Suprapubic skin (tissue), 4 donors: ENCODE measurements around the gene RRP9. TPM values are rescaled to one million over a fixed set of nuclear protein-coding genes. Genes with fewer than 3 reads are reported as not detected.

ENCODE experiments used
- DNase-seq, 2 donors: peaks; one replicate each; pipeline ENCODE4 v3.0.0-alpha.2; 2019; ENCODE audit warnings: low spot score in 2 of 2
- H3K27ac ChIP-seq: fragments of 200-600 bp; sonication (generic); one replicate; pipeline ENCODE4 v1.5.1; 2019
- H3K27me3 ChIP-seq: fragments of 200-600 bp; sonication (generic); one replicate; pipeline ENCODE4 v1.5.1; 2019
- H3K36me3 ChIP-seq: fragments of 200-600 bp; sonication (generic); one replicate; pipeline ENCODE4 v1.5.1; 2019
- H3K4me1 ChIP-seq: fragments of 200-600 bp; sonication (generic); one replicate; pipeline ENCODE4 v1.5.1; 2019
- H3K4me3 ChIP-seq: fragments of 200-600 bp; sonication (generic); one replicate; pipeline ENCODE4 v1.5.1; 2019; ENCODE audit warnings: mild to moderate bottlenecking
- H3K9me3 ChIP-seq: fragments of 200-600 bp; sonication (generic); one replicate; pipeline ENCODE4 v1.5.1; 2019
- EP300 ChIP-seq: sonication (generic); formaldehyde crosslinking; IDR thresholded peaks from one replicate; pipeline ENCODE4 v1.6.1; 2017; ENCODE audit warnings: antibody characterized with exemption
- POLR2A ChIP-seq, 2 donors: fragments of 450-650 bp; IDR thresholded peaks; one replicate each; pipeline ENCODE4 v1.6.1; 2017; ENCODE audit warnings: antibody characterized with exemption in 2 of 2, mild to moderate bottlenecking in 2 of 2, moderate library complexity in 2 of 2
- POLR2AphosphoS5 ChIP-seq, 3 donors: sonication (generic); formaldehyde crosslinking; IDR thresholded peaks; one replicate each; pipeline ENCODE4 v1.6.1; 2017; ENCODE audit warnings: antibody characterized with exemption in 3 of 3
- WGBS: methylation state at CpG from one replicate; pipeline ENCODE4 v1.1.5; 2018; 5-methylcytosine and 5-hydroxymethylcytosine counted together
- total RNA-seq, 4 donors: library from RNA; depleted of rRNA; stranded (reverse); fragments of >200 nt; gene quantifications; one replicate each; pipeline ENCODE4 v1.1.0, GENCODE V29; 2016
- TF ChIP-seq, protein P1 (sequence below), 2 donors: fragments of 200-600 bp in 1 of 2; fragments of 450-650 bp in 1 of 2; sonication (generic) in 1 of 2; IDR thresholded peaks; one replicate each; pipeline ENCODE4 v1.5.1; 2016 to 2019; ENCODE audit warnings: antibody characterized with exemption in 2 of 2, mild to moderate bottlenecking in 1 of 2, moderate library complexity in 1 of 2

RRP9 gene
- total RNA-seq, 4 donors from 2014 or later, result 13.4 to 16.7 (median 14.8) TPM

GRCh38 chr3:51949121-51949520 lies 7.4 kb upstream of the RRP9 start:
- Histone ChIP-seq H3K4me1 (no peaks in the 10 kb centered on the region), H3K4me3 (no peak overlapping the region), H3K9me3 (no peaks in the 10 kb centered on the region), H3K27ac (no peak overlapping the region), H3K27me3 (no peaks in the 10 kb centered on the region), H3K36me3 (peaks cover 9% of the 10 kb centered on the region)
- no peak for DNase-seq
- WGBS, result 82% methylated on average over 5 of the region's 5 CpGs
- TF ChIP-seq POLR2A (IDR thresholded peaks at IDR 0.05), result no peak
- no peak for TF ChIP-seq POLR2AphosphoS5 (IDR thresholded peaks at IDR 0.05)
- TF ChIP-seq, protein P1, sequence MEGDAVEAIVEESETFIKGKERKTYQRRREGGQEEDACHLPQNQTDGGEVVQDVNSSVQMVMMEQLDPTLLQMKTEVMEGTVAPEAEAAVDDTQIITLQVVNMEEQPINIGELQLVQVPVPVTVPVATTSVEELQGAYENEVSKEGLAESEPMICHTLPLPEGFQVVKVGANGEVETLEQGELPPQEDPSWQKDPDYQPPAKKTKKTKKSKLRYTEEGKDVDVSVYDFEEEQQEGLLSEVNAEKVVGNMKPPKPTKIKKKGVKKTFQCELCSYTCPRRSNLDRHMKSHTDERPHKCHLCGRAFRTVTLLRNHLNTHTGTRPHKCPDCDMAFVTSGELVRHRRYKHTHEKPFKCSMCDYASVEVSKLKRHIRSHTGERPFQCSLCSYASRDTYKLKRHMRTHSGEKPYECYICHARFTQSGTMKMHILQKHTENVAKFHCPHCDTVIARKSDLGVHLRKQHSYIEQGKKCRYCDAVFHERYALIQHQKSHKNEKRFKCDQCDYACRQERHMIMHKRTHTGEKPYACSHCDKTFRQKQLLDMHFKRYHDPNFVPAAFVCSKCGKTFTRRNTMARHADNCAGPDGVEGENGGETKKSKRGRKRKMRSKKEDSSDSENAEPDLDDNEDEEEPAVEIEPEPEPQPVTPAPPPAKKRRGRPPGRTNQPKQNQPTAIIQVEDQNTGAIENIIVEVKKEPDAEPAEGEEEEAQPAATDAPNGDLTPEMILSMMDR (IDR thresholded peaks at IDR 0.05), result no peak
- TF ChIP-seq EP300, result no peak

DNA sequence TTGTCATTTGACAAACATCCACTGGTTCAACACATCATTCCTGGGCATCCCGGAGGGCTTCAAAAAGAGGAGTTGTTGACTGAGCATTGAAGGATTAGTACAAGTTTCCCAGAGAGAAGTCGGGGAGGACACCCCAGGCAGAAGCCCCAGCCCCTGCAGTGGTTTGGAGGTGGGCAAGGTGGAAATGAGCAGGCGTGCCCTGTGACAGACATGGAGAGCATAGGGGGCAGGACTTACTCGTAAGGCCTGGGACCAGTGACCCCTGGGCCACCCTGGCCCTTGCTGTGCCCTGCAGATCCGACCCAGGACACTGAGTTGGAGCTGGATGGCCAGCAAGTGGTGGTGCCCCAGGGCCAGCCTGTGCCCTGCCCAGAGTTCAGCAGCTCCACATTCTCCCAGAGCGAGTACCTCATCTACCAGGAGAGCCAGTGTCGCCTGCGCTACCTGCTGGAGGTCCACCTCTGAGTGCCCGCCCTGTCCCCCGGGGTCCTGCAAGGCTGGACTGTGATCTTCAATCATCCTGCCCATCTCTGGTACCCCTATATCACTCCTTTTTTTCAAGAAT lies 6.4 kb upstream of the RRP9 start:
- DNase-seq, result no peak
- TF ChIP-seq POLR2A (IDR thresholded peaks at IDR 0.05) (no peak), EP300 (no peak), POLR2AphosphoS5 (IDR thresholded peaks at IDR 0.05) (no peak)
- TF ChIP-seq, protein P1 (IDR thresholded peaks at IDR 0.05), result no peak
- Histone ChIP-seq H3K27me3 (no peaks in the 10 kb centered on the region), H3K27ac (no peak overlapping the region), H3K4me3 (no peak overlapping the region), H3K4me1 (peaks cover 4% of the 10 kb centered on the region), H3K9me3 (no peaks in the 10 kb centered on the region), H3K36me3 (peaks cover 9% of the 10 kb centered on the region)
- 91% methylated on average over 10 of the region's 10 CpGs for WGBS

DNA sequence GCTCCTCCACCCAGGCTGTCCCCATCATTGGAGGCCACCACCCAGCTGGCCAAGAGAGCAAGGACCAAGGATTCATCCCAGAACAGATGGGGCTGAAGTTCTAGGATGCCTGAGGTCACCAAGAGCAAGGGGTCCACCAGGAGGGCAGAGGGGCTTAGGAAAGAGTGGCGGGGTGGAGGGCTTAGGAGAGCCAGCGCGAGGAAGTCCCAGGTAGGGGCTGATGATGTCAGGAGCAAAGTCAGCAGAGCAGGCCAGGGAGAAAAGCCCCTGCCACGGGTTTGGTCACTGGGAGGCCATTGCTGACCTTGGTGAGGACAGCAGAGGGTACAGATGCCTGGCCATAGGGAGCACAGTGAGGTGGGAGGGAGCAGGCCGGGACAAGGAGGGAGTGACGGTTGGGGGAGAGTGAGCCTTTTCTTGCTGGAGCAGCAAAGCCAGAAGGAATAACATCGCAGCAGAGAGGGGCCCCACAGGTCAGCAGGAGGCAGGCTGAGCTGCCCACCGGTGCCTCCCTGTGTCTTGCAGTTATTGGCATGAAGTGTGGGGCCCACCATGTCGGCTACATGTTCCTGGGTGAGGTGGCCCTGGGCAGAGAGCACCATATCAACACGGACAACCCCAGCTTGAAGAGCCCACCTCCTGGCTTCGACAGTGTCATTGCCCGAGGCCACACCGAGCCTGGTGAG lies 5.7 kb upstream of the RRP9 start:
- Histone ChIP-seq H3K9me3 (no peaks in the 10 kb centered on the region), H3K4me1 (peaks cover 12% of the 10 kb centered on the region), H3K27ac (no peak overlapping the region), H3K27me3 (no peaks in the 10 kb centered on the region), H3K4me3 (no peak overlapping the region), H3K36me3 (peaks cover 9% of the 10 kb centered on the region)
- no peak for TF ChIP-seq POLR2AphosphoS5 (IDR thresholded peaks at IDR 0.05)
- TF ChIP-seq, protein P1 (IDR thresholded peaks at IDR 0.05), result no peak
- no peak for TF ChIP-seq POLR2A (IDR thresholded peaks at IDR 0.05)
- TF ChIP-seq EP300, result no peak
- peak in 1 of 2 donors; percentile 43 for DNase-seq
- WGBS, result 84% methylated on average over 13 of the region's 13 CpGs

- H3K27ac ChIP-seq, result no peak overlapping the region
- WGBS, result 77% methylated on average over 4 of the region's 4 CpGs
- TF ChIP-seq POLR2AphosphoS5 (IDR thresholded peaks at IDR 0.05) (no peak), EP300 (no peak), POLR2A (IDR thresholded peaks at IDR 0.05) (no peak)
- TF ChIP-seq, protein P1 (IDR thresholded peaks at IDR 0.05), result no peak
- no peaks in the 10 kb centered on the region for H3K9me3 ChIP-seq
- no peak overlapping the region for H3K4me3 ChIP-seq
- DNase-seq, result peak in 1 of 2 donors; percentile 46
- peaks cover 9% of the 10 kb centered on the region for H3K36me3 ChIP-seq
- H3K4me1 ChIP-seq, result peaks cover 14% of the 10 kb centered on the region
- no peaks in the 10 kb centered on the region for H3K27me3 ChIP-seq
These were observed 5.1 kb upstream of the RRP9 start for GRCh38 chr3:51946796-51947195.

DNA sequence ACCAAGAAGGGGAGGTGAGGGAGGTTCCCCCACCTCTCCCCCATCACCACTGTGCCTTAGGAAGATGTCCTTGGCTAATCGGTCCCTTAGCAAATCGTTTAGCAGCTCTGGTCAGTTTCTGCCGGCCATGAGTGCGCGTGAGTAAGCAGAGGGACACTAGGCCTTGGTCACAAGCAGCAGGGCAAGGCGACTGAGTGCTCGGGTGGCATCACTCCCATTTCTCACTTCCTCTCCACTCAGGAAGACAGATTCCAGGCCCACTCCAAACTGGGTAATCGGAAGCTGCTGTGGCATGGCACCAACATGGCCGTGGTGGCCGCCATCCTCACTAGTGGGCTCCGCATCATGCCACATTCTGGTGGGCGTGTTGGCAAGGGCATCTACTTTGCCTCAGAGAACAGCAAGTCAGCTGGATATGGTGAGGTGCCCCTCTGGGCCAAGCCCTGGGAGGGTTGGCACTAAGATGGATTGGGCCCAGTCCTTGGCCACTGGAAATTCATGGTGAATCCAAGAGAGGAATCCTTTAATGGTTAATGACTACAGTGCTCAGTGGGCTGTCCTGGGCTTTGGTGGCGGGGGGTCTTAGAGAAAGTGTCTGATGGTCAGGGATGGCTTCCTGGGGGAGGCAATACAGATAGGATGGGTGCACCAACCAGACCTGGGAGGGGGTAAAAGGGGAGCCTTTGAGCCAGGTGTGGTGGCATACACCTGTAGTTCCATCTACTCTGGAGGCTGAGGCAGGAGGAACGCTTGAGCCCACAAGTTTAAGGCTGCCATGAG lies 4.4 kb upstream of the RRP9 start:
- peak in 1 of 2 donors; percentile 26 for DNase-seq
- no peaks in the 10 kb centered on the region for H3K9me3 ChIP-seq

More for the DNA sequence above, 4.4 kb upstream of the RRP9 start:
- peaks cover 9% of the 10 kb centered on the region for H3K36me3 ChIP-seq
- no peak for TF ChIP-seq EP300
- TF ChIP-seq POLR2AphosphoS5 (IDR thresholded peaks at IDR 0.05), result no peak
- TF ChIP-seq POLR2A (IDR thresholded peaks at IDR 0.05), result no peak
- TF ChIP-seq, protein P1 (IDR thresholded peaks at IDR 0.05), result no peak
- 91% methylated on average over 10 of the region's 14 CpGs for WGBS
- H3K27ac ChIP-seq, result no peak overlapping the region
- H3K4me1 ChIP-seq, result peaks cover 19% of the 10 kb centered on the region
- H3K4me3 ChIP-seq, result no peak overlapping the region
- no peaks in the 10 kb centered on the region for H3K27me3 ChIP-seq
